Osteocyte (in vitro differentiated cells): ENCODE data around the gene NFIA. TPM values are rescaled to one million over a fixed set of nuclear protein-coding genes. Genes with fewer than 3 reads are reported as not detected.
"Not testable (repeated sequence)": the region's sequence is repeated elsewhere in the genome, so short reads cannot be mapped to it uniquely, and the experiment has no call there.

Source experiments
- DNase-seq: peaks from one replicate; pipeline ENCODE4 v3.0.0; 2021; ENCODE audit warnings: mixed read lengths; ENCODE audit not compliant: unreplicated experiment; ENCODE audit errors: extremely low spot score
- H3K27ac Mint-ChIP-seq: one replicate; pipeline ENCODE4 v1.8.0; 2021; ENCODE audit warnings: mild to moderate bottlenecking, mixed read lengths; ENCODE audit not compliant: unreplicated experiment
- H3K27me3 Mint-ChIP-seq: one replicate; pipeline ENCODE4 v1.8.0; 2021; ENCODE audit warnings: mixed read lengths; ENCODE audit not compliant: unreplicated experiment
- H3K36me3 Mint-ChIP-seq: one replicate; pipeline ENCODE4 v1.8.0; 2021; ENCODE audit warnings: mixed read lengths; ENCODE audit not compliant: unreplicated experiment
- H3K4me1 Mint-ChIP-seq: one replicate; pipeline ENCODE4 v1.8.0; 2021; ENCODE audit warnings: mixed read lengths; ENCODE audit not compliant: unreplicated experiment
- H3K4me3 Mint-ChIP-seq: one replicate; pipeline ENCODE4 v1.8.0; 2021; ENCODE audit warnings: mild to moderate bottlenecking, moderate library complexity, mixed read lengths; ENCODE audit not compliant: unreplicated experiment
- H3K9me3 Mint-ChIP-seq: one replicate; pipeline ENCODE4 v1.8.0; 2021; ENCODE audit warnings: mixed read lengths; ENCODE audit not compliant: unreplicated experiment
- total RNA-seq: library from RNA; stranded (reverse); gene quantifications from 2 replicates; pipeline ENCODE4 v1.2.1, GENCODE V29; 2021
- TF ChIP-seq, protein P1 (sequence below): fragments of 200-600 bp; sonication (generic); IDR thresholded peaks from 2 replicates; pipeline ENCODE4 v1.5.0; 2021; ENCODE audit warnings: antibody characterized with exemption, mild to moderate bottlenecking, moderate library complexity

NFIA gene
- total RNA-seq, 1 donor from 2014 or later = 46.7 TPM

DNA sequence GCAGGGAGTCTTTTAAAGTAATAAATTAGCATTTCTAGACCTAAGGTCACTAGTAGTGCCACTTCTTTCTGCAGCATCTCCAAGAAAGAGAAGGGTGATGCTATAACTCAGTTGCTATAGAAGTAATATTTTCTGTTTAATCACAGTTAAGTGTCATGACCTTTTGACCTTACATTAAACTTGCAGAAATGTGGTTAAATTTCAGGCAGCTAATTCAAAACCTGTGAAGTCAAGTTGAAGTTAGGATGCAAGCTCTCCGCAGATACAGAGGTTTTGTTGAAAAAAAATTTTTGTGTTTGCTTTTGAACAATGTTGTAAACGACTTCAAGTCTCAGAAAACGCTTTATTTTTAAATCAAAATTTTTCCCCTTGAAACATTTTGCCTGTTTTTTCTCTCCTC is 193.9 kb downstream of the NFIA start:
- H3K36me3 Mint-ChIP-seq = peaks cover 1% of the 10 kb centered on the region
- no peak overlapping the region for H3K27ac Mint-ChIP-seq
- H3K4me1 Mint-ChIP-seq = peaks cover 19% of the 10 kb centered on the region
- H3K4me3 Mint-ChIP-seq = no peak overlapping the region
- no peaks in the 10 kb centered on the region for H3K9me3 Mint-ChIP-seq
- H3K27me3 Mint-ChIP-seq = no peaks in the 10 kb centered on the region
- DNase-seq = no peak
- TF ChIP-seq, protein P1, sequence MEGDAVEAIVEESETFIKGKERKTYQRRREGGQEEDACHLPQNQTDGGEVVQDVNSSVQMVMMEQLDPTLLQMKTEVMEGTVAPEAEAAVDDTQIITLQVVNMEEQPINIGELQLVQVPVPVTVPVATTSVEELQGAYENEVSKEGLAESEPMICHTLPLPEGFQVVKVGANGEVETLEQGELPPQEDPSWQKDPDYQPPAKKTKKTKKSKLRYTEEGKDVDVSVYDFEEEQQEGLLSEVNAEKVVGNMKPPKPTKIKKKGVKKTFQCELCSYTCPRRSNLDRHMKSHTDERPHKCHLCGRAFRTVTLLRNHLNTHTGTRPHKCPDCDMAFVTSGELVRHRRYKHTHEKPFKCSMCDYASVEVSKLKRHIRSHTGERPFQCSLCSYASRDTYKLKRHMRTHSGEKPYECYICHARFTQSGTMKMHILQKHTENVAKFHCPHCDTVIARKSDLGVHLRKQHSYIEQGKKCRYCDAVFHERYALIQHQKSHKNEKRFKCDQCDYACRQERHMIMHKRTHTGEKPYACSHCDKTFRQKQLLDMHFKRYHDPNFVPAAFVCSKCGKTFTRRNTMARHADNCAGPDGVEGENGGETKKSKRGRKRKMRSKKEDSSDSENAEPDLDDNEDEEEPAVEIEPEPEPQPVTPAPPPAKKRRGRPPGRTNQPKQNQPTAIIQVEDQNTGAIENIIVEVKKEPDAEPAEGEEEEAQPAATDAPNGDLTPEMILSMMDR = no peak

GRCh38 chr1:61277121-61277690 is 194.8 kb downstream of the NFIA start:
- Mint-ChIP-seq H3K27me3 (no peaks in the 10 kb centered on the region), H3K9me3 (no peaks in the 10 kb centered on the region), H3K4me1 (peaks cover 19% of the 10 kb centered on the region), H3K4me3 (no peak overlapping the region), H3K36me3 (peaks cover 1% of the 10 kb centered on the region), H3K27ac (no peak overlapping the region)
- no peak for DNase-seq
- TF ChIP-seq, protein P1 = no peak

- H3K36me3 Mint-ChIP-seq, H3K4me3 Mint-ChIP-seq, H3K9me3 Mint-ChIP-seq, DNase-seq, H3K27me3 Mint-ChIP-seq, H3K27ac Mint-ChIP-seq: not testable (repeated sequence)
- H3K4me1 Mint-ChIP-seq = peaks cover 19% of the 10 kb centered on the region
Observed at GRCh38 chr1:61278503-61278902, 196.1 kb downstream of the NFIA start.

DNA sequence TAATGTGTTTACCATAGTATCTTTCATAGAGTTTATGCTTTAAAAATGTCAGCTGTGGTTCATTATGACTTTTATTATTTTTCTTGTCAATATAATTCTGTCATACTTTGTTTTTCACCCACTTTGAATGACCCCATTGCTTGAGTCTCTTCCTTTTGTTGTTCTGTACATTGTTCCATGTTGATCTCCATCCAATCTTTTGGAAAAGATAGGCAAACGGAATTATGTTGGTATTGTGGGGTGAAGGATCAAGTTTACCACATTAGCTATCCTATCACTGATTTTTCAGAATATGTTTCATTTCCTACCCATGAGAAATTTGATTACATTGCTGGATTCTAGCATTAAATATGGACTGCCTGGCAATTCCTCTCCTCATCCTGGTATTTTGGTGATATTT is 196.6 kb downstream of the NFIA start:
- H3K9me3 Mint-ChIP-seq = no peaks in the 10 kb centered on the region
- no peak overlapping the region for H3K4me3 Mint-ChIP-seq
- H3K36me3 Mint-ChIP-seq = peaks cover 1% of the 10 kb centered on the region
- peaks cover 19% of the 10 kb centered on the region for H3K4me1 Mint-ChIP-seq
- no peak for DNase-seq
- TF ChIP-seq, protein P1 = no peak
- H3K27ac Mint-ChIP-seq = no peak overlapping the region
- no peaks in the 10 kb centered on the region for H3K27me3 Mint-ChIP-seq

GRCh38 chr1:61279570-61279969 is 197.2 kb downstream of the NFIA start:
- no peak for DNase-seq
- Mint-ChIP-seq H3K36me3 (peaks cover 1% of the 10 kb centered on the region), H3K4me1 (peaks cover 21% of the 10 kb centered on the region), H3K4me3 (no peak overlapping the region), H3K27me3 (no peaks in the 10 kb centered on the region), H3K9me3 (no peaks in the 10 kb centered on the region), H3K27ac (no peak overlapping the region)
- TF ChIP-seq, protein P1 = no peak

DNA sequence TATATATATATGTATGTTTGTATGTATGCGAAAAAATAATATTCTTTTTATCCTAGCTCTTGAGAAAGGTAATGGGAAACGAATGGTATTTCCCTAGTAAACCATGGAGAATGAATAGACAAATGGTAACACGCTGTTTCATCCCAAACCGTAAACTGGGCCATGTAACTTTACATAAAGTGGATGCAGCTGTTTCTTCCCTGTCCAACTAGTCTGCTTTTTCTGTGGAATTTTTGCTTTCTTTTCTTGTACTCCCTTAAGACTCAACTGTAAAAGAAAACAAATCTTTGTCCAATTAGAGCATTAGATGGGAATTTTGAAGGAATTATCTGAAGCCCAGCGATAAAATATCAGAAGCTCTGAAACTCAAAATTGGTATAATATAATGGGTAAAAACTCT is 198.1 kb downstream of the NFIA start:
- TF ChIP-seq, protein P1 = no peak
- Mint-ChIP-seq H3K9me3 (no peaks in the 10 kb centered on the region), H3K4me1 (peaks cover 22% of the 10 kb centered on the region), H3K36me3 (peaks cover 1% of the 10 kb centered on the region), H3K27me3 (no peaks in the 10 kb centered on the region), H3K4me3 (no peak overlapping the region), H3K27ac (no peak overlapping the region)
- DNase-seq = no peak
